Neural progenitor cell (in vitro differentiated cells): ENCODE data around the gene MELK.

Experiments
- EZH2 ChIP-seq: fragments of 200-600 bp; sonication (generic); IDR thresholded peaks from 2 replicates; pipeline ENCODE4 v1.6.1; 2017; ENCODE audit warnings: antibody characterized with exemption, mild to moderate bottlenecking, moderate library complexity
- TF ChIP-seq, protein P1 (sequence below): fragments of 200-600 bp; sonication (generic); IDR thresholded peaks from 2 replicates; pipeline ENCODE4 v1.5.1; 2017; ENCODE audit warnings: antibody characterized with exemption, mild to moderate bottlenecking

- TF ChIP-seq, protein P1, sequence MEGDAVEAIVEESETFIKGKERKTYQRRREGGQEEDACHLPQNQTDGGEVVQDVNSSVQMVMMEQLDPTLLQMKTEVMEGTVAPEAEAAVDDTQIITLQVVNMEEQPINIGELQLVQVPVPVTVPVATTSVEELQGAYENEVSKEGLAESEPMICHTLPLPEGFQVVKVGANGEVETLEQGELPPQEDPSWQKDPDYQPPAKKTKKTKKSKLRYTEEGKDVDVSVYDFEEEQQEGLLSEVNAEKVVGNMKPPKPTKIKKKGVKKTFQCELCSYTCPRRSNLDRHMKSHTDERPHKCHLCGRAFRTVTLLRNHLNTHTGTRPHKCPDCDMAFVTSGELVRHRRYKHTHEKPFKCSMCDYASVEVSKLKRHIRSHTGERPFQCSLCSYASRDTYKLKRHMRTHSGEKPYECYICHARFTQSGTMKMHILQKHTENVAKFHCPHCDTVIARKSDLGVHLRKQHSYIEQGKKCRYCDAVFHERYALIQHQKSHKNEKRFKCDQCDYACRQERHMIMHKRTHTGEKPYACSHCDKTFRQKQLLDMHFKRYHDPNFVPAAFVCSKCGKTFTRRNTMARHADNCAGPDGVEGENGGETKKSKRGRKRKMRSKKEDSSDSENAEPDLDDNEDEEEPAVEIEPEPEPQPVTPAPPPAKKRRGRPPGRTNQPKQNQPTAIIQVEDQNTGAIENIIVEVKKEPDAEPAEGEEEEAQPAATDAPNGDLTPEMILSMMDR = no peak
- TF ChIP-seq EZH2 = no peak
Measured at GRCh38 chr9:36623280-36623679, 50.6 kb downstream of the MELK start.
